SKM-1 (cell line): ENCODE measurements around the gene SERGEF.

Experiments used
- DNase-seq: peaks from one replicate; lab custom pipeline; 2025; ENCODE audit not compliant: unreplicated experiment; lab: John Stamatoyannopoulos, UW

SERGEF gene

DNA sequence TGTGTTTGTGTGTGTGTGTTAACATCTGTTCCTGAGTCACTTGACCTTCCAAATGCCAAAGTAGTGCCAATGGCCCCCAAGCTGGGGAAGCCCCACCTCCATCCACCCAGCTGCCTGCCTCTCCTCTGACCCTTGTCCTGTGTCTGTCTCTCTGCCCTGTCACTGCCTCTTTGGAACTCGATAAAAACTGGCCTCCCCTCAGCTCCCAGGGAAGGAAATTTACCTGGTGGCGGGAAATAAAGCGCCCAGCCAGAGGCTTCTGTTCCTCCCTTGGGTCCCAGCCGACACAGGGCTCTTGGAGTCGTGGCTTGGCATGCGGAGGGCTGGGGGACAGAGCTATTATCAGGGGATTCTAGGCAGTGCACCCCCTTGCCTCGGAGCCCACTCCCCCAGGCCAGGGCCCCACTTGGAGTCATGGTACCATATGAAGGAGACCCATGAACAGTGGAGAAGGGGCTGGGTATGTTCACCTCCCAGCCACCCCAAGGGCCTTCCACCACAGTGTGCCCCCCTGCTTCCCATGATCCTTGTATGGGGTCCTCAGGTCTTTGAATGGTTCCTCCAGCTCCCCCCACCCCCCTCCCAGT lies 272.1 kb downstream of the SERGEF start:
- DNase-seq: no peak

GRCh38 chr11:17739945-17740338 lies 272.9 kb downstream of the SERGEF start:
- no peak for DNase-seq

DNA sequence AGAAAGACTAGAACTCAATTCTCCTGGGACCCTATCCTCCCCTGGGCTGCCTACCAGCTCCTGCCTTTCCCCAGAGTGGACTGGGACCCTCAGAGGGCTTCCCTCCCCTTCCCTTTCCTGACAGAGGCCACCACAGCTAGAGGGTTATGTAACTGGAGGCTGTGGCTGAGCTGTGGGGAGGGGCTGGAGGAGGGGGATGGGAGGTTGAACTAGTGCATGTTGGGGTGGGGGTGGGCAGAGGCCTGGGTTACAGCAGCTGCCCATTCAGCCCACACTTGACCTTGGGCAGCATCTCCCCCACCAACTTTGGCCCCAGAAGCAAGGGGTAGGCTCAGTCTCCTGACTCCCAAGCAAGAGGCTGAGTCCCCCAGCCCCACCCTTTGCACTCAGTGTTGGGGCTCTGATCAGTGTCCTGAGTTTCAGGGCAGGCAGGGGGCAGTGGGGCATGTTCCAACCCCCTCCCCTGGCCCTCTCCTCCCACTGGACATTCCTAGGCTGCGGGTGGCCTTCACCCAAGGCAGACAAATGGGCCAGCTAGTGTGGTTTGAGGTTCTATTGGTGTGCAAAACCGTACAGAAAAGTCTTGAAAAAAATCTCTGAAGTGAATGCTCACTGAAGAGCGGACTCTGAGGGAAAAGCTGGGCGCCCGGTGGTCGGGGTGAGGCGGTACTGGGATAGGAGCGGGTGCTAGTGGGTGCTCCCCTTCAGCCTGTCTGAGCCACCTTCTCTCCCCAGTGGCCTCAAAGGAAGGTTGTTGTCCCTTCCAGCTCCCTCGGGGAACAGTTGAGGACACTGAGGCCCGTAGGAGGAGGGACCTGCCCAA lies 274.5 kb downstream of the SERGEF start:
- no peak for DNase-seq
